HG03025 (cell line): Measurements from ENCODE around the gene ZC3H10.
"Not testable (repeated sequence)": the region's sequence is repeated elsewhere in the genome, so short reads cannot be mapped to it uniquely, and the experiment has no call there.

Experiments used
- ATAC-seq: cut with Tn5 transposase; IDR thresholded peaks from one replicate; pipeline ENCODE4 v1.9.1; 2021; ENCODE audit warnings: mild to moderate bottlenecking, moderate library complexity; ENCODE audit not compliant: unreplicated experiment, low FRiP score

Gene ZC3H10

GRCh38 chr12:56101045-56101444 is 17.0 kb upstream of the ZC3H10 start:
- no peak for ATAC-seq

DNA sequence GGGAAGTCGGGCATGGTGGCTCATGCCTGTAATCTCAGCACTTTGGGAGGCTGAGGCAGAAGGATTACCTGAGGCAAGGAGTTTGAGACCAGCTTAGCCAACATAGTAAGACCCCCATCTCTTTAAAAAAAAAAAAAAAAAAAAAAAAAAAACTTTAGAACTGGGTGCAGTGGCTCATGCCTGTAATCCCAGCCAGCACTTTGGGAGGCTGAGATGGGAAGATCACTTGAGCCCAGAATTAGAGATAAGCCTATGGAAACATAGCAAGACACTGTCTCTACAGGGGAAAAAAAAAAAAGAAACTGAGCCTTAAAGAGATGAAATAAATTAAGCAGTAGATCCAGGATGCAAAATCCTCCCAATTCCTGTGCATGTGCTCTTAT is 15.4 kb upstream of the ZC3H10 start:
- no peak for ATAC-seq

DNA sequence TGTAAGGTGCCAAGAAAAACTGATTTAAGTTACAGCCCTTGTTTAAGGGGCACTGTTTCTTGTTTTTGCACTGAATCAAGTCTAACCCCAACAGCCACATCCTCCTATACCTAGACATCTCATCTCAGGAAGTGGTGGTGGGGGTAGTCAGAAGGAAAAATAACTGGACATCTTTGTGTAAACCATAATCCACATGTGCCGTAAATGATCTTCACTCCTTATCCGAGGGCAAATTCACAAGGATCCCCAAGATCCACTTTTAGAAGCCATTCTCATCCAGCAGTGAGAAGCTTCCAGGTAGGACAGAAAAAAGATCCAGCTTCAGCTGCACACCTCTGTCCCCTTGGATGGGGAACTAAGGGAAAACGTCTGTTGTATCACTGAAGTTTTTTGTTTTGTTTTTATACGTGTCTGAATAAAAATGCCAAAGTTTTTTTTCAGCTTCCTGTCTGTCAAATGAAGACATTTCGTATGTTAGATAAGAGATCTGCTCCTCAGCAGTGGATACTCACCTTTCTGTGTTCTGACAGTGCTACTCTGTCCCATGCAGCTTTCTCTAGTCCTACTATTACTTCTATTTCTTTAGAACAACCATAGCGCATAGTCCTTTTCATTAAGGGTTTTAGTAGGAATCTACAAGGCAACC is 14.9 kb upstream of the ZC3H10 start:
- no peak for ATAC-seq

GRCh38 chr12:56103823-56104108 is 14.3 kb upstream of the ZC3H10 start:
- no peak for ATAC-seq

DNA sequence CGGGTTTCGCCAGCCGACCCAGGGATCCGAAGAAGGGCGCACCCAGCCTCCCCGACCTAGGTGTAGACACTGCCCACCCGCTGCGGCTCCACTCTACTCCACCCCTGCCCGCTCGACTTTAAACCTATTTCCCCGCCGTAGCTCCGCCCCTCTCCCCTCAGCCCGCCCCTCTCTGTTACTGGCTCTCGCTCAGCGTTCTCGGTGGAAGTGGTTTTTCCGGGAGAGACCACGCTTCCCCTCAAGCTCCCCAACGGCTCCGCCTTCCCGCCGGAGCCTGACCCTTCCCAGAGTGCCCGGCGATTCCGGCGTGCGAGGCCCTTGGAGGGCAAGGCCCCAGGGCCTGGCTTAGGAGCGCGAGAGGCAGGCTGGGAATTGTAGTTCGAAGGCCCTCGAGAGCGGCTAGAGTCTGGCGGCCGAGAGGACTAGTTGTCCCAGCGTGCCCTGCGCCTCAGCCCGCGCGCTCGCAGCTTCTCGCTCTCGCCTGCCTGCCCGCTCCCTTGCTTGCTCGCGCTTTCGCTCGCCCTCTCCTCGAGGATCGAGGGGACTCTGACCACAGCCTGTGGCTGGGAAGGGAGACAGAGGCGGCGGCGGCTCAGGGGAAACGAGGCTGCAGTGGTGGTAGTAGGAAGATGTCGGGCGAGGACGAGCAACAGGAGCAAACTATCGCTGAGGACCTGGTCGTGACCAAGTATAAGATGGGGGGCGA is 13.8 kb upstream of the ZC3H10 start, which contains the start of gene PA2G4:
Gene PA2G4, plus strand, starts transcription at position 451 of the 706 bp plus-strand sequence. Its CDS starts 179 bp downstream, at position 630.
- peak; percentile 89 for ATAC-seq

- ATAC-seq: peak; percentile 17
Observed at GRCh38 chr12:56104815-56105608, 13.1 kb upstream of the ZC3H10 start.

DNA sequence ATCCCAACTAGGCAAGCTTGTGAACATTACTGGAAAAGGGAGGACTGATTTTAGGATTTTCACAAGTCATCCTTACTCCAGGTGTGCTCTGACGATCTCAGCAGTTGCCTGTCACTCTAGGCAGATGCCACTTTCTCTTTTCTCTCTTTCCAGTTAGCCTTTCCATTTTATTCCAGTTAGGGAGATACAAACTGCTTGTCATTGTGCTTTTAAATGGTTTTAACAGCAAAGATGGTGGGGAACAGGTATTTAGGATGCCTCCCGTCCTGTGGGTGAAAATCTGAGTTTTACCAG is 12.5 kb upstream of the ZC3H10 start:
- ATAC-seq: no peak

- no peak for ATAC-seq
Observed at GRCh38 chr12:56107242-56107641, 10.8 kb upstream of the ZC3H10 start.

- no peak for ATAC-seq
Observed at GRCh38 chr12:56110571-56110970, 7.5 kb upstream of the ZC3H10 start.

DNA sequence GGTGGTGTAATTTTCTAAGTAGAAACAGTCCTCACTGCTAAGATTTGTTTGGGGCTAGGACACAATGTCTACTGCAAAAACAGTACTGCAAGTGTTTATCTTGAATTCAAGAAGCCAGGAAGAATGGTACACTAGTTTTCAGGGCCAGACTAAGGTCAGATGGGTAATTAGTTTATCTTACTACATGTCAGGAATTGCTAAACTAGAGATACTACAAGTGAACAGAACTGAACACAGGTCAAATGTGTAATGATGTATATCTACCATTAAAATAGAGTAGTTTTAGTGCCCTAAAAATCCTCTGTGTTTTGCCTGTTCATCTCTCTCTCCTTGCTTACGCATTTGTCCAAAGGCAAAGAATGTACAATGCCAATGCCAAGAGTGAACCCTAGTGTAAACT is 4.0 kb upstream of the ZC3H10 start:
- ATAC-seq: no peak

- no peak for ATAC-seq
Observed at GRCh38 chr12:56115329-56115728, 2.7 kb upstream of the ZC3H10 start.

- peak; percentile 41 for ATAC-seq
Observed at GRCh38 chr12:56116267-56117081, 1.6 kb upstream of the ZC3H10 start, which contains the start of gene RPL41. RPL41 (plus strand) TSS chr12:56116633.

DNA sequence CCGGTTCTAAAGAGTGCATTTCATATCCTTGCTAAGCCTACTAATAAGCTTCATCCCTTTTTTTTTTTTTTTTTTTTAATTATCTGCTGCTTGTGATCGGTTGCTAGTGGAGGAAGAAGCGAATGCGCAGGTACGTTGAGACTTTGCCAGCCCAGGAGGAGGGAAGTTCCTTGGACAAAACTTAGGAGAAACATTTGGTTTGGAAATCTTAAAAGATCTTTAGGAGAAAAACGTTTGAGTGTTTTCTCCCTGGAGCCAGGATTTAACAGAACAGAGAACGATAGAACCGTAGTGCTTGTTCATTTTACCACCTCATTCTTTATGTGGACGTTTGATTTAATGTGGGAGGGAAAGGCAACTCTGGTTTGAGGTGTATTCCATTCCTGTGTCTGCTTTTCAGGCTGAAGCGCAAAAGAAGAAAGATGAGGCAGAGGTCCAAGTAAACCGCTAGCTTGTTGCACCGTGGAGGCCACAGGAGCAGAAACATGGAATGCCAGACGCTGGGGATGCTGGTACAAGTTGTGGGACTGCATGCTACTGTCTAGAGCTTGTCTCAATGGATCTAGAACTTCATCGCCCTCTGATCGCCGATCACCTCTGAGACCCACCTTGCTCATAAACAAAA is 872 bp upstream of the ZC3H10 start:
- ATAC-seq: not testable (repeated sequence)

GRCh38 chr12:56118688-56119357 is 757 bp downstream of the ZC3H10 start:
- ATAC-seq: no peak

DNA sequence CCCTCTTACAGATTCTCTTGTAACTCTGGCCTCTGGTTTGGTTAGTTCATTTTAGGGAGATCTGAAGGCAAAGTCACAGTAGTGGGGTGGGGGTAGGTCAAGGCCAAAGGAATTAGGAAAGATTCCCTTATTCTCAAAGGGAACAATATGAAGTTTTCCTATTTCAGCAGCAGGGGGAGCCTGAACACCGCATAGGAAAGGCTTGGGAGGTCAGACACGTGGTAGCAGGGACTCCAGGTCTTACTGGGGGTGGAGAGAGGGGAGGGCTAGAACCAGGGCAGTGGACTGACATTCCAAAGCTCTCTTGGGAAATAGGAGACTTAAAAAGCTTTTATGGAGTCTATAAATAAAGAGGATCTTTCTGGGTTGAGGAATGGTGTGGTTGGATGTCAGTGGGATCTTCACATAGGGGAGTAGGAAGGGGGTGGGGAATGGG is 1.3 kb downstream of the ZC3H10 start:
- no peak for ATAC-seq

DNA sequence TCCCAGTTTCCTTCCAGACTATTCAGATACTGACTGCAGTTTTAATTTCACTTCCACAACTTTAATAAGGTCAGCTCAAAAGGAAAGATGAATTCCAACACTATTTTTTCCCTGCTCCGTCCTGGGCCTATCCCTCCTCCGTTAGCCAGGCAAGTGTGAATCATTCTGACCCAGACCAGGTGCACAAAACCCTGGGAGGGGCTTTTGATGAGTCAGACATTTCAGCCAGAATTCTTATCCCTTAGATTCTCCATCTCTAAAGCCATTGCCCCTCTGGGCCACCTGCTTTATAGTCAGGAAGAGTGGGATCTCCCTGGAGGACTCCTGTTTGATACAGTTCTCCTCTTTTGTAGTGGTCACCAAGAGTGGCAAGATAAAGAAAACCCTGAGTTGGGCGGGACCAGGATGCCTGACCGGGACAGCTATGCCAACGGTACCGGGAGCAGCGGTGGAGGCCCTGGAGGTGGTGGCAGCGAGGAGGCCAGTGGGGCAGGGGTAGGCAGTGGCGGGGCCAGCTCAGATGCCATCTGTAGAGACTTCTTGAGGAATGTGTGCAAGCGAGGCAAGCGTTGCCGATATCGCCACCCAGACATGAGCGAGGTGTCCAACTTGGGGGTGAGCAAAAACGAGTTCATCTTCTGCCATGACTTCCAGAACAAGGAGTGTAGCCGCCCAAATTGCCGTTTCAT is 2.2 kb downstream of the ZC3H10 start:
- no peak for ATAC-seq

- ATAC-seq: no peak
Observed at GRCh38 chr12:56121204-56121870, 3.3 kb downstream of the ZC3H10 start.

GRCh38 chr12:56122637-56123036 is 4.6 kb downstream of the ZC3H10 start:
- no peak for ATAC-seq

DNA sequence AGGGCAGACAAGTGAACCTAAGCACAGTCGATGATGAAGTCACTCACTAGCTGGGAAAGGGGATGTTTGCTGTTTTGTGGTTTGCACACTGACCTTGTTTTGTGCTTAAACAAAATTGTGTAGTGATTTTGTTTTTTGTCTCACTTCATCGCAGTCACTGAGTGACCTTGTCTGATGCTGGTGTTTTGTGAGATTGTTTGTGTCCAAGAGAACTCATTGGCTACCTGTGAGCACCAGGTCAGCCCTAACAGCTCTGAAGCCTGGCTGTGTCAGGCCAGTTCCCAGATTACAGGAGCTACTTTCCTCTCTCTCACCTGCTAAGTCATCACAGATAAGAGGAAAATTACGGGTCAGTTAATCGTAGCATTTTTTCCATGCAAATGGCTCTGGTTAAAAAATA is 6.1 kb downstream of the ZC3H10 start:
- no peak for ATAC-seq
